ENCODE data around the gene MPHOSPH10.

DNA sequence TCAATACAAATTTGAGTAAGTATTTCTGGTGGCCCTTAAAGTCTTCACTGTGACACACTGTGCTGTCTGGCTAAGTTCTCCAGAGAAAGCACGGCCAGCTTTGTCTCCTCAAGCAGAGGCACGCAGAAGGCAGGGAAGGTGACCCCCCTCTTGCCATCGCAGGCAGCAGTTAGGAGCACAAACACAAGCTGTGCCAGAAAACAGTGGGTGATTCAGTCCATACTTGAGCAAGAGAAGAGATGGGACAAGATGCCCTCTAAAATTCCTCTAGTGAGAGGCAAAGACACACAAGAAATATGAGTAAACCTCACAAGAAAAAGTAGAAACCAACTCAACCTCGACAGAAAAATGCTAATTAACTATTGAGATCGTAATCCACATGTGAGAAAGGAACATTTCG is 10.2 kb upstream of the MPHOSPH10 start:
- TF ChIP-seq, protein P1, sequence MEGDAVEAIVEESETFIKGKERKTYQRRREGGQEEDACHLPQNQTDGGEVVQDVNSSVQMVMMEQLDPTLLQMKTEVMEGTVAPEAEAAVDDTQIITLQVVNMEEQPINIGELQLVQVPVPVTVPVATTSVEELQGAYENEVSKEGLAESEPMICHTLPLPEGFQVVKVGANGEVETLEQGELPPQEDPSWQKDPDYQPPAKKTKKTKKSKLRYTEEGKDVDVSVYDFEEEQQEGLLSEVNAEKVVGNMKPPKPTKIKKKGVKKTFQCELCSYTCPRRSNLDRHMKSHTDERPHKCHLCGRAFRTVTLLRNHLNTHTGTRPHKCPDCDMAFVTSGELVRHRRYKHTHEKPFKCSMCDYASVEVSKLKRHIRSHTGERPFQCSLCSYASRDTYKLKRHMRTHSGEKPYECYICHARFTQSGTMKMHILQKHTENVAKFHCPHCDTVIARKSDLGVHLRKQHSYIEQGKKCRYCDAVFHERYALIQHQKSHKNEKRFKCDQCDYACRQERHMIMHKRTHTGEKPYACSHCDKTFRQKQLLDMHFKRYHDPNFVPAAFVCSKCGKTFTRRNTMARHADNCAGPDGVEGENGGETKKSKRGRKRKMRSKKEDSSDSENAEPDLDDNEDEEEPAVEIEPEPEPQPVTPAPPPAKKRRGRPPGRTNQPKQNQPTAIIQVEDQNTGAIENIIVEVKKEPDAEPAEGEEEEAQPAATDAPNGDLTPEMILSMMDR (conservative IDR thresholded peaks at IDR 0.05 in 1 of 2, IDR thresholded peaks at IDR 0.05 in 1 of 2; ENCODE audit: extremely low read depth in 1 of 2, insufficient read depth in 1 of 2, low read depth in 1 of 2, low read length in 2 of 2), result no peak
- TF ChIP-seq EZH2 (IDR thresholded peaks at IDR 0.05; ENCODE audit: borderline replicate concordance, low read length), result no peak
